ENCODE data around the gene DIP2A.

GRCh38 chr21:46507562-46507961 lies 48.9 kb downstream of the DIP2A start:
- TF ChIP-seq CTCF (optimal IDR thresholded peaks at IDR 0.05 in 1 of 3, IDR thresholded peaks at IDR 0.05 in 1 of 3, conservative IDR thresholded peaks at IDR 0.05 in 1 of 3; ENCODE audit: extremely low read depth in 1 of 3, insufficient read depth in 2 of 3, low read length in 3 of 3) (no peak), EZH2 (IDR thresholded peaks at IDR 0.05; ENCODE audit: low read length) (no peak)

Measured in keratinocyte (primary cell).